ENCODE data around the gene ERV3-1. TPM values are rescaled to one million over a fixed set of nuclear protein-coding genes. Genes with fewer than 3 reads are reported as not detected.

The ERV3-1 gene
- total RNA-seq, 2 experiments from 2014 or later: 16.6 to 17.2 TPM

DNA sequence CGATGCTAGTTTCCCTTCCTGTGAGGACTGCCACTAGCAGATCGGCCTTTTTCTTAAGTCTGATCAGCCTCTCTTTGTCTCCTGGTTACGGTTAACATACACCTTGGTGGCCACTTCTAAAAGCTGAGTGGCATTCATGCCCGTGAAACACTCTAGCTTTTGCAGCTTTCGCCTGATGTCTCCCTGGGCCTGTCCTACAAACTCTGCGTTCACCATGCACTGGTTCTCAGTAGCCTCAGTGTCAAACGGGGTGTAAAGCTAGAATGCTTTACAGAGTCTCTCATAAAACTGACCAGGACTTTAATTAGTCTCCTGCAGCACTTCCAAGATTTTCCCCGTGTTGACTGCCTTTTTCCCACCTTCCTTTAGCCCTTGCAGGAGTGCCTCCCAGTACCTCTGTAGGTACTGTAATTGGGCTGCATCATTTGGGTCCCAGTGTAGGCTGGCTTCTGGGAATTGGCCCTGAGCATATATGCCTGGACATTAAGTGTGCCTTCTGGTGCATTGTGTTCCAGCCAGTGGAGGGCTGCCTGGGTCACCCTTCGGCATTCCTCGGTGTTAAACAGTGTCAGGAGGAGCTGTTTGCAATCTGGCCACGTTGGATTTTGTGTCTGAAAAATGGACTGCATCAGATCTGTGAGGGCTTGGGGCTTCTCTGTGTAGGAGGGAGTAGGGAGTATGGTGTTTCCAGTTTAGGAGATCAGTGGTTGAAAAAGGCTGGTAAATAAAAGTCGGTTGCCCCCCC lies 9.2 kb downstream of the ERV3-1 start:
- H3K36me3 Mint-ChIP-seq (ENCODE audit: low read depth): peaks cover 82% of the 10 kb centered on the region
- Histone ChIP-seq H3K4me1 (ENCODE audit: insufficient read depth, low read length) (no peaks in the 10 kb centered on the region), H3K36me3 (ENCODE audit: insufficient read depth, low read length) (peaks cover 21% of the 10 kb centered on the region), H3K27ac (ENCODE audit: low read depth in 1 of 2, low read length in 2 of 2) (no peak overlapping the region), H3K27me3 (ENCODE audit: control insufficient read depth in 1 of 2, insufficient read depth in 2 of 2, low read length in 2 of 2) (no peaks in the 10 kb centered on the region), H3K4me3 (ENCODE audit: low read length) (no peak overlapping the region), H3K9me3 (ENCODE audit: control insufficient read depth in 1 of 2, insufficient read depth in 1 of 2, low read length in 2 of 2) (peaks cover 41 to 76% of the 10 kb centered on the region in 2 experiments)
- intact Hi-C loops (cut with DNase I, micrococcal nuclease): no loop called here
- TF ChIP-seq, protein P1, sequence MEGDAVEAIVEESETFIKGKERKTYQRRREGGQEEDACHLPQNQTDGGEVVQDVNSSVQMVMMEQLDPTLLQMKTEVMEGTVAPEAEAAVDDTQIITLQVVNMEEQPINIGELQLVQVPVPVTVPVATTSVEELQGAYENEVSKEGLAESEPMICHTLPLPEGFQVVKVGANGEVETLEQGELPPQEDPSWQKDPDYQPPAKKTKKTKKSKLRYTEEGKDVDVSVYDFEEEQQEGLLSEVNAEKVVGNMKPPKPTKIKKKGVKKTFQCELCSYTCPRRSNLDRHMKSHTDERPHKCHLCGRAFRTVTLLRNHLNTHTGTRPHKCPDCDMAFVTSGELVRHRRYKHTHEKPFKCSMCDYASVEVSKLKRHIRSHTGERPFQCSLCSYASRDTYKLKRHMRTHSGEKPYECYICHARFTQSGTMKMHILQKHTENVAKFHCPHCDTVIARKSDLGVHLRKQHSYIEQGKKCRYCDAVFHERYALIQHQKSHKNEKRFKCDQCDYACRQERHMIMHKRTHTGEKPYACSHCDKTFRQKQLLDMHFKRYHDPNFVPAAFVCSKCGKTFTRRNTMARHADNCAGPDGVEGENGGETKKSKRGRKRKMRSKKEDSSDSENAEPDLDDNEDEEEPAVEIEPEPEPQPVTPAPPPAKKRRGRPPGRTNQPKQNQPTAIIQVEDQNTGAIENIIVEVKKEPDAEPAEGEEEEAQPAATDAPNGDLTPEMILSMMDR (IDR thresholded peaks at IDR 0.05): no peak
- no peak for ATAC-seq (ENCODE audit: poor library complexity)
- ChIA-PET POLR2A (no interaction called here), CTCF (no interaction called here)
- DNase-seq: no peak
- H3K27me3 Mint-ChIP-seq: no peaks in the 10 kb centered on the region
- H3K27ac Mint-ChIP-seq: no peak overlapping the region
- peaks cover 29% of the 10 kb centered on the region for H3K9me3 Mint-ChIP-seq
- H3K4me3 Mint-ChIP-seq: no peak overlapping the region
- peaks cover 13% of the 10 kb centered on the region for H3K4me1 Mint-ChIP-seq (ENCODE audit: low read depth)

DNA sequence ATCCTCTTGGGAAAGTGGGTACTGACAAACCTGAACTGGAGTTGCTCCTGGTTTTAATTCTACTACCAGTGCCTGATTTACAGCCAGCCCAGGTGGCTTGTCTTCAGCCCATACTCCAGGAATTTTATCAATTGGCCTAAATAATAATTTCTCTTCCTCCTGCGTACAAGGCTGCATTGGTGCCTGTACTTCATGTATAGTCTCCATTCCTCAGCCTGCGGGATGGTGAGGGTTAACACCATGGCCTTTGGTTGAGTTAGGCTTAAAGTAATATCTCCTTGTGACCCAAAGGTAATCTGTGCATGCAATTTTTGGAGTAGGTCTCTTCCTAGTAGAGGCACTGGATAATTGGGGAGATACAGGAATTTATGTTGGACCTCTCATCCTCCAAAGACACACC lies 10.2 kb downstream of the ERV3-1 start:
- H3K9me3 ChIP-seq (ENCODE audit: control insufficient read depth in 1 of 2, insufficient read depth in 1 of 2, low read length in 2 of 2): peaks cover 50 to 80% of the 10 kb centered on the region in 2 experiments

DNA sequence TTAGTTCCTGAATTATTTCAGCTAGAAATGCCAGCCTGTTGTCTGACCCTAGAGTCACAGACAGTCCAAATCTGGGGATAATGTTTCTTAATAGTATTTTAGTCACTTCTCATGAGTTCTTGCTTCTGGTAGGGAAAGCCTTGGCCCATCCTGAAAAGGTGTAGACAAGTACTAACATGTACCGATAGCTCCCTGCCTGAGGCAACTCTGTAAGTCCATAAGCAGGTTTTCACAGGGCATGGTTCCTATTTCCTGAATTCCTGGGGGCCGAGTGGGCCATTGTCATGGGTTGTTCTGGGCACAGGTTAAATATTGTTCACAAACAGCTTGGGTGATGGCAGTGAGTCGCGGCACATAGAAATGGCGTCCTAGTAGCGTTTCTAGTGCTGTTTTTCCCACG lies 12.6 kb downstream of the ERV3-1 start:
- Mint-ChIP-seq H3K36me3 (ENCODE audit: low read depth) (peaks cover 77% of the 10 kb centered on the region), H3K4me1 (ENCODE audit: low read depth) (no peaks in the 10 kb centered on the region), H3K27ac (no peak overlapping the region), H3K4me3 (no peak overlapping the region), H3K27me3 (no peaks in the 10 kb centered on the region), H3K9me3 (peaks cover 37% of the 10 kb centered on the region)
- Histone ChIP-seq H3K4me3 (ENCODE audit: low read length) (no peak overlapping the region), H3K9me3 (ENCODE audit: control insufficient read depth in 1 of 2, insufficient read depth in 1 of 2, low read length in 2 of 2) (peaks cover 57 to 90% of the 10 kb centered on the region in 2 experiments), H3K27ac (ENCODE audit: low read depth in 1 of 2, low read length in 2 of 2) (no peak overlapping the region), H3K27me3 (ENCODE audit: control insufficient read depth in 1 of 2, insufficient read depth in 2 of 2, low read length in 2 of 2) (no peaks in the 10 kb centered on the region), H3K4me1 (ENCODE audit: insufficient read depth, low read length) (no peaks in the 10 kb centered on the region), H3K36me3 (ENCODE audit: insufficient read depth, low read length) (peaks cover 6% of the 10 kb centered on the region)
- ChIA-PET CTCF (no interaction called here), POLR2A (interaction anchor here (1.3 kb wide), 1 partner anchor 12 kb away, joined by 3 read pairs; the partner anchor contains the start of gene ERV3-1)
- intact Hi-C loops (cut with DNase I, micrococcal nuclease): no loop called here
- ATAC-seq (ENCODE audit: poor library complexity) (no peak), DNase-seq (no peak)
- TF ChIP-seq, protein P1 (IDR thresholded peaks at IDR 0.05): no peak

More for the DNA sequence above, 10.2 kb downstream of the ERV3-1 start:
- no peaks in the 10 kb centered on the region for H3K27me3 Mint-ChIP-seq
- H3K36me3 ChIP-seq (ENCODE audit: insufficient read depth, low read length): peaks cover 17% of the 10 kb centered on the region
- TF ChIP-seq, protein P1 (IDR thresholded peaks at IDR 0.05): no peak
- ChIA-PET CTCF (no interaction called here), POLR2A (no interaction called here)
- H3K4me1 ChIP-seq (ENCODE audit: insufficient read depth, low read length): no peaks in the 10 kb centered on the region
- no peak overlapping the region for H3K27ac Mint-ChIP-seq
- no peak overlapping the region for H3K27ac ChIP-seq (ENCODE audit: low read depth in 1 of 2, low read length in 2 of 2)
- H3K36me3 Mint-ChIP-seq (ENCODE audit: low read depth): peaks cover 83% of the 10 kb centered on the region
- H3K27me3 ChIP-seq (ENCODE audit: control insufficient read depth in 1 of 2, insufficient read depth in 2 of 2, low read length in 2 of 2): no peaks in the 10 kb centered on the region
- DNase-seq: no peak
- H3K4me3 ChIP-seq (ENCODE audit: low read length): no peak overlapping the region
- no peak overlapping the region for H3K4me3 Mint-ChIP-seq
- peaks cover 30% of the 10 kb centered on the region for H3K9me3 Mint-ChIP-seq
- ATAC-seq (ENCODE audit: poor library complexity): no peak
- peaks cover 5% of the 10 kb centered on the region for H3K4me1 Mint-ChIP-seq (ENCODE audit: low read depth)
- intact Hi-C loops (cut with DNase I, micrococcal nuclease): no loop called here

All from CD4-positive, alpha-beta T cell (primary cell).